Ectodermal cell (in vitro differentiated cells): ENCODE measurements around the gene KIAA0825.

Experiments
- H3K27ac ChIP-seq: 2 replicates; pipeline ENCODE4 v1.7.0; 2013; ENCODE audit warnings: mild to moderate bottlenecking, low read depth, low read length; ENCODE audit not compliant: insufficient read depth, poor library complexity, severe bottlenecking
- H3K27me3 ChIP-seq: 2 replicates; pipeline ENCODE4 v1.7.0; 2013; ENCODE audit warnings: mild to moderate bottlenecking, low read length; ENCODE audit not compliant: insufficient read depth, control insufficient read depth, poor library complexity, severe bottlenecking
- H3K36me3 ChIP-seq: one replicate; pipeline ENCODE4 v1.7.0; 2013; ENCODE audit warnings: low read length; ENCODE audit not compliant: control insufficient read depth, insufficient read depth
- H3K4me1 ChIP-seq: one replicate; pipeline ENCODE4 v1.7.0; 2013; ENCODE audit warnings: low read length; ENCODE audit not compliant: control insufficient read depth, insufficient read depth
- H3K4me3 ChIP-seq: 2 replicates; pipeline ENCODE4 v1.7.0; 2013; ENCODE audit warnings: low read depth, low read length, control low read depth; ENCODE audit not compliant: insufficient read depth
- H3K9me3 ChIP-seq: 2 replicates; pipeline ENCODE4 v1.7.0; 2013; ENCODE audit warnings: mild to moderate bottlenecking, low read length, moderate library complexity; ENCODE audit not compliant: control insufficient read depth
- WGBS, 2 experiments: methylation state at CpG; one replicate each; pipeline ENCODE4 v1.1.7; 2013; ENCODE audit warnings: missing lambda C conversion rate in 2 of 2; 5-methylcytosine and 5-hydroxymethylcytosine counted together

KIAA0825 gene

DNA sequence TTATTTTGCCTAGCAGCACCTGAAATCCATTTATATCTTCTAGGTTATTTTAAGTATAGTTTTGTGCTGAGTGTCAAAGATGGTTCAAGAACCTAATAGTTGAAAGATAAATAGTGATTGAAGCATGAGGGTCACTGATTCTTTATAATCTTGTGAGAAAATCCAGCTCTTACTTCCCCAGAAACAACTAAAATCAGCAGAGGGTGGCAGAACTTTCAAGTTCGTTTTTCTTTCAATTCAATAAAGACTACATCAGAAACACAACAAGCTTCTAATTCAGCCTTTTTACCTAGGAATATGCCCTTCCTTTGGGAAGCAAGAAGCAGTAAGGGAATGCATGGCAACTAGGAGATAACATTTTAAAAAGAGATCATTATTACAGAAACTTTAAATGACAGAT is 202.6 kb downstream of the KIAA0825 start:
- 85 to 92% methylated on average over 1 of the region's 1 CpG for WGBS, 2 experiments

GRCh38 chr5:94409440-94409839 is 209.0 kb downstream of the KIAA0825 start:
- Histone ChIP-seq H3K36me3 (no peaks in the 10 kb centered on the region), H3K4me1 (peaks cover 4% of the 10 kb centered on the region), H3K27ac (no peak overlapping the region), H3K27me3 (no peaks in the 10 kb centered on the region), H3K4me3 (no peak overlapping the region), H3K9me3 (no peaks in the 10 kb centered on the region)
- 67 to 90% methylated on average over 1 of the region's 1 CpG for whole genome bisulfite sequencing, 2 experiments

More for the DNA sequence above, 202.6 kb downstream of the KIAA0825 start:
- no peak overlapping the region for H3K27ac ChIP-seq
- no peaks in the 10 kb centered on the region for H3K27me3 ChIP-seq
- H3K4me3 ChIP-seq, result no peak overlapping the region
- H3K36me3 ChIP-seq, result no peaks in the 10 kb centered on the region
- H3K4me1 ChIP-seq, result no peaks in the 10 kb centered on the region
- no peaks in the 10 kb centered on the region for H3K9me3 ChIP-seq

GRCh38 chr5:94407023-94407422 is 211.4 kb downstream of the KIAA0825 start:
- WGBS, 2 experiments, result 92 to 94% methylated on average over 4 of the region's 4 CpGs

DNA sequence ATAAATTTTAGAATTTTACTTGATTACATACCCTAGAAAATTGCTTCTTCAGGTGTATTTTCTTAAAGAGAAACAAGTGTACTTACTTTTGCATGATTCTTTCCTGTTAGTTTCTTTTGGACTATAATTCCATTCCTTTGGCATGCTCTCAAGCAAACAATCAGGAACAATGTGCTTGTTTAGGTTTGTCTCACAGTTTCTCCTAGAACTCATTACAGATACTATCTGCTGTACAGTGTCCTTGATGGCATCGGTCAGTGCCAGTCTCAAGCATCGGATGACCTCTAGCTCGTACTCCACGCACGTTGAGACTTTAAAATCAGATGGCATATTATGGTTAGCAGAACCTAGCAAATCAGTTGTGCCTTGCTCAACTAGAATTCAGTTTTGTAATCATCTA is 214.9 kb downstream of the KIAA0825 start:
- H3K9me3 ChIP-seq, result no peaks in the 10 kb centered on the region
- no peaks in the 10 kb centered on the region for H3K36me3 ChIP-seq
- WGBS, 2 experiments, result 92 to 97% methylated on average over 5 of the region's 5 CpGs
- H3K4me1 ChIP-seq, result peaks cover 4% of the 10 kb centered on the region
- H3K27ac ChIP-seq, result no peak overlapping the region
- no peak overlapping the region for H3K4me3 ChIP-seq
- H3K27me3 ChIP-seq, result no peaks in the 10 kb centered on the region

More at GRCh38 chr5:94407023-94407422, 211.4 kb downstream of the KIAA0825 start:
- no peaks in the 10 kb centered on the region for H3K9me3 ChIP-seq
- no peaks in the 10 kb centered on the region for H3K27me3 ChIP-seq
- H3K4me1 ChIP-seq, result peaks cover 4% of the 10 kb centered on the region
- H3K4me3 ChIP-seq, result no peak overlapping the region
- H3K36me3 ChIP-seq, result no peaks in the 10 kb centered on the region
- no peak overlapping the region for H3K27ac ChIP-seq

GRCh38 chr5:94402096-94402495 is 216.3 kb downstream of the KIAA0825 start:
- Histone ChIP-seq H3K27me3 (no peaks in the 10 kb centered on the region), H3K4me1 (peaks cover 4% of the 10 kb centered on the region), H3K36me3 (no peaks in the 10 kb centered on the region), H3K9me3 (no peaks in the 10 kb centered on the region), H3K27ac (no peak overlapping the region), H3K4me3 (no peak overlapping the region)
- 98 to 100% methylated on average over 1 to 3 of the region's 3 CpGs for WGBS, 2 experiments

DNA sequence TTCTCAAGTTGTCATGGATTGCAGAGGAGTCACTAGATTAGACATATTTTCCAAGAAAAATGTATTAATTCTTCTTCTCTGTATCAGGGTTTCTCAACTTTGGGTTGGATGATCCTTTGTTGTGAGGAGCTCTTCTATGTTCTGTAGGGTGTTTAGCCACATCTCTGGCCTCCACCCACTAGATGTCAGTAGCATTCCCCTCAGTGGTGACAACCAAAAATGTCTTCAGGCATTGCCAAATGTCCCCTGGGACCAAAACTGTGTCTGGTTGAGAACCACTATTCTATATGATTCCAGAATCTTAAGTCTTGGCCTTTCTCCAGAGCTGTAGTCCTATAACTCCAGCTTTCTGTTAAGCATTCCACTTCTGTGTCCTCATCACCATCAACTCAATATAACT is 220.9 kb downstream of the KIAA0825 start:
- no peak overlapping the region for H3K27ac ChIP-seq
- no peak overlapping the region for H3K4me3 ChIP-seq
- no peaks in the 10 kb centered on the region for H3K36me3 ChIP-seq
- no peaks in the 10 kb centered on the region for H3K27me3 ChIP-seq
- H3K9me3 ChIP-seq, result no peaks in the 10 kb centered on the region
- H3K4me1 ChIP-seq, result no peaks in the 10 kb centered on the region

GRCh38 chr5:94396687-94397086 is 221.7 kb downstream of the KIAA0825 start:
- H3K27ac ChIP-seq, result no peak overlapping the region

DNA sequence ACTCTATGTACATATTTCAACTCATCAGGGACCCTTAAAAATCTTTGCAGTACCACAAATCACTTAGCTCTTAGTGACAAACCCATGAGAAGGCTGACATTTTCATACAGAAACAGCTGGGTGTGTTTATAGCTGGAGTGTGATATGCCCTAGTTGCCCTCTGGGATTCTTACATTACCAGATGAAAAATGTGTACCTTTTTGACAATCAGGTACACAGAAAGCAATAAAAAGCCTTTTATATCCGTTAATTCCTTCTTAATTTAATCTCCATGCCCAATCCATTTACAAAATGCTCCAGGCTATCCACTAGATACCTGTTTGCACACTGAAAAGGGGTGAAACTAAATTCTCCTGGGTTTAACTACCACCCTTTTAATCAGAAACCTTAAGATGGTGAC is 222.9 kb downstream of the KIAA0825 start:
- Histone ChIP-seq H3K27me3 (no peaks in the 10 kb centered on the region), H3K4me1 (no peaks in the 10 kb centered on the region), H3K9me3 (no peaks in the 10 kb centered on the region), H3K4me3 (no peak overlapping the region), H3K36me3 (no peaks in the 10 kb centered on the region), H3K27ac (no peak overlapping the region)
- WGBS, 2 experiments, result 88 to 90% methylated on average over 1 of the region's 1 CpG

More at GRCh38 chr5:94396687-94397086, 221.7 kb downstream of the KIAA0825 start:
- Histone ChIP-seq H3K9me3 (no peaks in the 10 kb centered on the region), H3K27me3 (no peaks in the 10 kb centered on the region), H3K4me3 (no peak overlapping the region), H3K4me1 (no peaks in the 10 kb centered on the region), H3K36me3 (no peaks in the 10 kb centered on the region)

- no peak overlapping the region for H3K27ac ChIP-seq
- no peaks in the 10 kb centered on the region for H3K4me1 ChIP-seq
- H3K27me3 ChIP-seq, result no peaks in the 10 kb centered on the region
- H3K36me3 ChIP-seq, result no peaks in the 10 kb centered on the region
- WGBS, 2 experiments, result 43 to 86% methylated on average over 1 of the region's 1 CpG
- H3K4me3 ChIP-seq, result no peak overlapping the region
- no peaks in the 10 kb centered on the region for H3K9me3 ChIP-seq
Measured at GRCh38 chr5:94391996-94392395, 226.4 kb downstream of the KIAA0825 start.

DNA sequence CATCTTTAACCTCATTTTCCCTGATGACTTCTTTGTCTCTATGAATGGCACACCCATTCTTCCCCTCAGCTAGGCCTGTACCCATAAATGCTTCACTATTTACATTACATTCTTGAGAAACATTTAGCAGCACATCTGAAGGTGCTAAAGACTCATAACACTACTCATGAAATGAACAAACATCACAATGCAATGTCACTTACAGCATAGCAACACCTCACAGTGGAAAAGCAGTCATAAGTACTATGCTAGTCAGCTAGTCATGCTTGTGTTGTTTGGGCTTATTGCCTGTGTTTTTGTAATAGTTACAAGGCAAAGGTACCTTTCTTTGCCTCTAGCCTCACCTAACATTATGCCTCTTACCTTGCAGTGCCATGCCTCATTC is 228.9 kb downstream of the KIAA0825 start:
- no peak overlapping the region for H3K4me3 ChIP-seq
- H3K4me1 ChIP-seq, result no peaks in the 10 kb centered on the region
- no peaks in the 10 kb centered on the region for H3K9me3 ChIP-seq
- H3K27me3 ChIP-seq, result no peaks in the 10 kb centered on the region
- no peak overlapping the region for H3K27ac ChIP-seq
- H3K36me3 ChIP-seq, result no peaks in the 10 kb centered on the region

GRCh38 chr5:94388773-94389514 is 229.5 kb downstream of the KIAA0825 start:
- no peak overlapping the region for H3K4me3 ChIP-seq
- H3K27me3 ChIP-seq, result no peaks in the 10 kb centered on the region
- H3K36me3 ChIP-seq, result no peaks in the 10 kb centered on the region
- H3K27ac ChIP-seq, result no peak overlapping the region
- 89 to 96% methylated on average over 3 of the region's 3 CpGs for WGBS, 2 experiments
- H3K4me1 ChIP-seq, result no peaks in the 10 kb centered on the region
- no peaks in the 10 kb centered on the region for H3K9me3 ChIP-seq
